PFSK-1 (cell line): Measurements from ENCODE around the gene HES3.

Source experiments
- POLR2AphosphoS5 ChIP-seq: IDR thresholded peaks from 2 replicates; pipeline ENCODE4 v1.6.1; 2012; ENCODE audit warnings: low read depth, mild to moderate bottlenecking, control low read depth, low read length, moderate library complexity
- SIN3A ChIP-seq: IDR thresholded peaks from 2 replicates; pipeline ENCODE4 v1.6.1; 2012; ENCODE audit warnings: mild to moderate bottlenecking, low read length, moderate library complexity, borderline replicate concordance; ENCODE audit not compliant: insufficient read depth
- TAF1 ChIP-seq: IDR thresholded peaks from 2 replicates; pipeline ENCODE4 v1.6.1; 2012; ENCODE audit warnings: low read length, control low read depth, borderline replicate concordance; ENCODE audit not compliant: insufficient read depth

GRCh38 chr1:6287431-6287886 is 43.5 kb downstream of the HES3 start:
- no peak for TF ChIP-seq POLR2AphosphoS5
- no peak for TF ChIP-seq TAF1
- no peak for TF ChIP-seq SIN3A
